MCF 10A (cell line): ENCODE data around the gene CCN5. TPM values are rescaled to one million over a fixed set of nuclear protein-coding genes. Genes with fewer than 3 reads are reported as not detected.

Source experiments
- BruUV-seq: library from RNA; stranded (reverse); fragments of 400-500 nt; replicated peaks from 2 replicates; lab custom pipeline; 2021; lab: Mats Ljungman, UMichigan
- CTCF ChIA-PET: fragments of 300-600 bp; sonication (Branson Sonifier 250); formaldehyde crosslinking; extraction: SDS; loops from one replicate; lab custom pipeline; 2021; ENCODE audit warnings: antibody characterized with exemption, inconsistent platforms; lab: Yijun Ruan, JAX
- POLR2A ChIA-PET: fragments of 300-600, 350-650 bp; sonication (Branson Sonifier 250); formaldehyde crosslinking; extraction: SDS; loops from one replicate; lab custom pipeline; 2020; ENCODE audit warnings: antibody characterized with exemption, inconsistent platforms; lab: Yijun Ruan, JAX
- DNase-seq: peaks from one replicate; pipeline ENCODE4 v3.0.0-alpha.2; 2018; ENCODE audit not compliant: unreplicated experiment
- H3K27ac Mint-ChIP-seq: one replicate; pipeline ENCODE4 v1.8.0; 2022; ENCODE audit warnings: mild to moderate bottlenecking, low read depth, mixed read lengths; ENCODE audit not compliant: unreplicated experiment
- H3K27me3 Mint-ChIP-seq: one replicate; pipeline ENCODE4 v1.8.0; 2022; ENCODE audit warnings: mixed read lengths; ENCODE audit not compliant: insufficient read depth, unreplicated experiment
- H3K36me3 Mint-ChIP-seq: one replicate; pipeline ENCODE4 v1.8.0; 2022; ENCODE audit warnings: mild to moderate bottlenecking, moderate library complexity, mixed read lengths; ENCODE audit not compliant: insufficient read depth, unreplicated experiment
- H3K4me1 Mint-ChIP-seq: one replicate; pipeline ENCODE4 v1.8.0; 2022; ENCODE audit warnings: mixed read lengths; ENCODE audit not compliant: insufficient read depth, unreplicated experiment
- H3K4me3 Mint-ChIP-seq: one replicate; pipeline ENCODE4 v1.8.0; 2022; ENCODE audit warnings: mild to moderate bottlenecking, moderate library complexity, mixed read lengths; ENCODE audit not compliant: unreplicated experiment
- H3K9me3 Mint-ChIP-seq: one replicate; pipeline ENCODE4 v1.8.0; 2022; ENCODE audit warnings: mixed read lengths; ENCODE audit not compliant: unreplicated experiment
- intact Hi-C: fragments of 100-400 bp; cut with micrococcal nuclease; formaldehyde crosslinking; loops from 2 replicates; pipeline ENCODE4 v1.14.1; 2022
- total RNA-seq: library from RNA; stranded (reverse); gene quantifications from 2 replicates; pipeline ENCODE4 v1.2.3, GENCODE V29; 2022
- TF ChIP-seq, protein P1 (sequence below): fragments of 200-600 bp; IDR thresholded peaks from one replicate; pipeline ENCODE4 v1.8.0; 2022; ENCODE audit warnings: antibody characterized with exemption, mild to moderate bottlenecking; ENCODE audit not compliant: unreplicated experiment

The CCN5 gene
- total RNA-seq, 1 experiment from 2014 or later: 1.4 TPM

DNA sequence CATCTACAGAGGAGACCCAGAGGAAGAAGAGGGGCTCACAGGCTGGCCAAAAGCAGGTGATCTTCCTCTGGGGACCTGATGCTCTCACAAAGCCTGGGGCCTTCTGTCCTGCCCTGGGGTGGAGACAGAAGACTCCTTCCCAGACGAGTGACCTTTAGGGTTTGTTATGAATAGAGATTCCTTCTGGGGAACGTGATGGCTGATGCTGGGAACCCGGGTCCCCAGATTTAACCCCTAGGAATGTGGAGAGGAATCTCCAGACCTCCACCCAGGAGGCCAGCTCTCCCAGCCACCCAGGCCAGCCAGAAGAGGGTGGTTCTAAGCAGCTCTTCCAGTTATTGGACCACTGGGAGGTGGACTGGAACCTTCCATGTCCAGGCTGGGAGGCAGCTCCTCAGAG, 16.8 kb upstream of the CCN5 start:
- Mint-ChIP-seq H3K9me3 (no peaks in the 10 kb centered on the region), H3K27me3 (no peaks in the 10 kb centered on the region), H3K4me3 (no peak overlapping the region), H3K36me3 (no peaks in the 10 kb centered on the region), H3K4me1 (peaks cover 14% of the 10 kb centered on the region), H3K27ac (no peak overlapping the region)
- ChIA-PET POLR2A (interaction anchor here (0.6 to 1.2 kb wide), 4 partner anchors 22 to 166 kb away, joined by 3 read pairs; no protein-coding TSS in a partner anchor), CTCF (interaction anchor here (0.5 to 1.3 kb wide), 3 partner anchors 12 to 26 kb away, joined by 3 to 8 read pairs (median 4); no protein-coding TSS in a partner anchor)
- intact Hi-C loops: no loop called here
- TF ChIP-seq, protein P1, sequence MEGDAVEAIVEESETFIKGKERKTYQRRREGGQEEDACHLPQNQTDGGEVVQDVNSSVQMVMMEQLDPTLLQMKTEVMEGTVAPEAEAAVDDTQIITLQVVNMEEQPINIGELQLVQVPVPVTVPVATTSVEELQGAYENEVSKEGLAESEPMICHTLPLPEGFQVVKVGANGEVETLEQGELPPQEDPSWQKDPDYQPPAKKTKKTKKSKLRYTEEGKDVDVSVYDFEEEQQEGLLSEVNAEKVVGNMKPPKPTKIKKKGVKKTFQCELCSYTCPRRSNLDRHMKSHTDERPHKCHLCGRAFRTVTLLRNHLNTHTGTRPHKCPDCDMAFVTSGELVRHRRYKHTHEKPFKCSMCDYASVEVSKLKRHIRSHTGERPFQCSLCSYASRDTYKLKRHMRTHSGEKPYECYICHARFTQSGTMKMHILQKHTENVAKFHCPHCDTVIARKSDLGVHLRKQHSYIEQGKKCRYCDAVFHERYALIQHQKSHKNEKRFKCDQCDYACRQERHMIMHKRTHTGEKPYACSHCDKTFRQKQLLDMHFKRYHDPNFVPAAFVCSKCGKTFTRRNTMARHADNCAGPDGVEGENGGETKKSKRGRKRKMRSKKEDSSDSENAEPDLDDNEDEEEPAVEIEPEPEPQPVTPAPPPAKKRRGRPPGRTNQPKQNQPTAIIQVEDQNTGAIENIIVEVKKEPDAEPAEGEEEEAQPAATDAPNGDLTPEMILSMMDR: no peak
- no peak for DNase-seq
- BruUV-seq: no TSS peak

DNA sequence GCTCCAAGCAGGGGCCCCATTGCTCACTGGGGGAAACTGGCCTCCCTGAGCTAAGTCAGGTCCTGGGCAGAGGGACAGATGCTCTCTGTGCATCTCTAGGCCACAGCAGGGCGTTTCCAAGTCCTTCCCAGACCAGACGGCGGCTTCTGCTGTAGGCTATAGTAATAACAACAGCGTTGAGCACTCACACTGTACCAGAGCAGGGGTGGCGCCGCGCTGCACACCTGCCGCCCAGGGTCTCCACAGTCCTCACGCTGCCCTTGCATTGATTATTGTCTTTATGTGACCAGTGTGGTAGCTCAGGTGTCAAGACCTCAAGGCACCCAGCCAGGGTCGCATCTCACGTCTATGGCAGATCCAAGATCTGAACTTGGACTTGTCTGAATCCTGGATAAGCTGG, 14.9 kb upstream of the CCN5 start:
- Mint-ChIP-seq H3K27me3 (no peaks in the 10 kb centered on the region), H3K4me1 (peaks cover 17% of the 10 kb centered on the region), H3K27ac (no peak overlapping the region), H3K4me3 (no peak overlapping the region), H3K36me3 (no peaks in the 10 kb centered on the region), H3K9me3 (no peaks in the 10 kb centered on the region)
- no peak for DNase-seq
- no TSS peak for BruUV-seq
- ChIA-PET POLR2A (interaction anchor here (0.6 to 1.3 kb wide), 2 partner anchors 14 to 329 kb away, joined by 3 read pairs; partner anchors contain the start of gene CCN5), CTCF (interaction anchor here (0.6 to 2.1 kb wide), 5 partner anchors 11 to 174 kb away, joined by 3 to 10 read pairs (median 3); no protein-coding TSS in a partner anchor)
- intact Hi-C loops: no loop called here
- TF ChIP-seq, protein P1: no peak

DNA sequence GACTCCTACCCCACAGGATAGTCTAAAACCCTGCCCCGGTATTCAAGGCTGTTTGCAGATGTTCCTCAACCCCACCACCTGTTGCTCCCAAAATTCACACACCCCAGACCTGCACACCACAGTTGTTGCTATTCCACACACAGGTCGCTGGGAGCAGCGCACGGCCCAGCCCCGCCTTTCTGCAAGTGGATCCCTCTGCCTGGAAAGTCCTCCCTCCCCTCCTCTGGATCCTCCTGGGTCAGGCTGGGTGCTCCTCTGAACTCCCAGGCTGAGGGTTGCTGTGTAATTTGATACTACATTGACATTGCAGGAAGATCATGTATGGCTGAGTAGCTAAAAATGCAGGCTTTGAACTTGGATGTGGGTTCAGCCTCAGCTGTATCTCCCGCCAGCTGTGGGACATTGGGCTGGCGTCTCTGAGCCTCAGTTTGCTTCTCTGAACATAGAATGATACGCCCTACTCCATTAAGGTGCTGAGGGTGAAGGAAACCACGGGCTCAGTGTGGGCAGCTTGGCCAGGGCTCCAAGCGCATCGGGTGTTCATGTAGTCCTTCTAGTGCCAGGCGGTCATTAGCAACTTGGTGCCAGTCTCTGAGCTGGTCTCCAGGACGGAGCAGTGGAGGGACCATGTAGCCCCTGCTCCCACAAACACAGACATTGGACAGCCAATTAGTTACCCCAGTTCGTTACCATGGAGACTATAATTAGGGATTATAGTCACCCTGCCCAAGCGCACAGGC, 13.9 kb upstream of the CCN5 start:
- H3K27ac Mint-ChIP-seq: no peak overlapping the region
- no peaks in the 10 kb centered on the region for H3K27me3 Mint-ChIP-seq
- no peaks in the 10 kb centered on the region for H3K9me3 Mint-ChIP-seq
- BruUV-seq: no TSS peak
- intact Hi-C loops: no loop called here
- ChIA-PET POLR2A (interaction anchor here (0.7 to 1.3 kb wide), 3 partner anchors 9 to 23 kb away, joined by 3 read pairs; partner anchors contain the start of gene CCN5), CTCF (interaction anchor here (0.8 to 2.1 kb wide), 6 partner anchors 10 to 143 kb away, joined by 3 to 10 read pairs (median 3); no protein-coding TSS in a partner anchor)
- H3K4me3 Mint-ChIP-seq: no peak overlapping the region
- H3K4me1 Mint-ChIP-seq: peaks cover 19% of the 10 kb centered on the region
- no peaks in the 10 kb centered on the region for H3K36me3 Mint-ChIP-seq
- peak; percentile 38 for DNase-seq
- TF ChIP-seq, protein P1: no peak

DNA sequence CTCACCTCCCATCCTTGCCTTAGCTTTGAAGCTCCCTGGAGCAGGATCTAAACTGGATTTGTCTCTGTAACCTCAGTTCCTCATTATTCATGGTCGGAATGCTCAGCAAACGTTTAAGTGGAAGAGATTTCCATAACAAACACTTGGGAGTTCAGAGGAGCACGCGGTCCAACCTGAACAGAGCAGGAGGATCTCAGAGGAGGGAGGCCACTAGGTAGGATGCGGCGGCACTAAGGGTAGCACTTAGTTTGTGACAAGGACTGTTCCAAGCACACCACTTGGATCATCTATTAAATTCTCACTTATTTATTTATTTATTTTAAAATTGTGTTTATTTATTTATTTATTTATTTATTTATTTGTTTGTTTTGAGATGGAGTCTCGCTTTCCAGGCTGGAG, 13.3 kb upstream of the CCN5 start:
- no peaks in the 10 kb centered on the region for H3K27me3 Mint-ChIP-seq
- CTCF ChIA-PET: interaction anchor here (0.7 to 2.1 kb wide), 8 partner anchors 10 to 142 kb away, joined by 3 to 10 read pairs (median 4); no protein-coding TSS in a partner anchor
- POLR2A ChIA-PET: interaction anchor here (0.6 to 1.6 kb wide), 4 partner anchors 8 to 22 kb away, joined by 3 read pairs; no protein-coding TSS in a partner anchor
- H3K9me3 Mint-ChIP-seq: no peaks in the 10 kb centered on the region
- H3K4me1 Mint-ChIP-seq: peaks cover 19% of the 10 kb centered on the region
- intact Hi-C loops: no loop called here
- H3K27ac Mint-ChIP-seq: no peak overlapping the region
- no TSS peak for BruUV-seq
- TF ChIP-seq, protein P1: no peak
- DNase-seq: no peak
- no peak overlapping the region for H3K4me3 Mint-ChIP-seq
- H3K36me3 Mint-ChIP-seq: no peaks in the 10 kb centered on the region
